ENCODE data around the gene CILP2.

CILP2 gene

GRCh38 chr19:19544954-19545591 is 7.0 kb downstream of the CILP2 start:
- DNase-seq: no peak

- DNase-seq: no peak
These were observed 7.6 kb downstream of the CILP2 start for GRCh38 chr19:19545707-19546106.

GRCh38 chr19:19546751-19547162 is 8.7 kb downstream of the CILP2 start:
- DNase-seq: no peak

GRCh38 chr19:19547674-19548336 is 9.7 kb downstream of the CILP2 start:
- no peak for DNase-seq

- DNase-seq: no peak
These were observed 11.1 kb downstream of the CILP2 start for GRCh38 chr19:19548915-19549759.

- DNase-seq: no peak
These were observed 11.9 kb downstream of the CILP2 start for GRCh38 chr19:19549804-19550464.

GRCh38 chr19:19550485-19550929 is 12.4 kb downstream of the CILP2 start:
- DNase-seq: no peak

GRCh38 chr19:19550972-19551852 is 13.1 kb downstream of the CILP2 start:
- no peak for DNase-seq

GRCh38 chr19:19551853-19552192 is 13.8 kb downstream of the CILP2 start:
- DNase-seq: no peak

GRCh38 chr19:19552798-19553197 is 14.7 kb downstream of the CILP2 start:
- no peak for DNase-seq

GRCh38 chr19:19553670-19554069 is 15.6 kb downstream of the CILP2 start:
- no peak for DNase-seq

- peak in 1 of 2 experiments; percentile 31 for DNase-seq
These were observed 16.3 kb downstream of the CILP2 start for GRCh38 chr19:19554074-19555023.

- DNase-seq: no peak
These were observed 20.0 kb downstream of the CILP2 start for GRCh38 chr19:19558055-19558454.

GRCh38 chr19:19558636-19559035 is 20.6 kb downstream of the CILP2 start:
- no peak for DNase-seq

GRCh38 chr19:19559931-19560330 is 21.9 kb downstream of the CILP2 start:
- DNase-seq: no peak

GRCh38 chr19:19561946-19562664 is 24.0 kb downstream of the CILP2 start:
- DNase-seq: no peak

GRCh38 chr19:19562665-19563347 is 24.7 kb downstream of the CILP2 start:
- DNase-seq: no peak

GRCh38 chr19:19563348-19563848 is 25.3 kb downstream of the CILP2 start:
- DNase-seq: no peak

- DNase-seq: no peak
These were observed 28.2 kb downstream of the CILP2 start for GRCh38 chr19:19566306-19566705.

- no peak for DNase-seq
These were observed 29.3 kb downstream of the CILP2 start for GRCh38 chr19:19567391-19567790.

Data from NCI-H446 (cell line).